ENCODE measurements around the gene PRPF39.
A peak's percentile ranks its signal among the peaks of the same experiment; 100 is the strongest.

The PRPF39 gene

GRCh38 chr14:45082420-45082819, 1.5 kb upstream of the PRPF39 start:
- no peak for DNase-seq (ENCODE audit: low spot score)

- DNase-seq (ENCODE audit: low spot score), result no peak
These were observed 320 bp upstream of the PRPF39 start for GRCh38 chr14:45083617-45083975.

- peak; percentile 7 for DNase-seq (ENCODE audit: low spot score)
These were observed 1.0 kb downstream of the PRPF39 start for GRCh38 chr14:45084946-45085346.

- DNase-seq (ENCODE audit: low spot score), result no peak
These were observed 5.9 kb downstream of the PRPF39 start for GRCh38 chr14:45089813-45090212.

GRCh38 chr14:45091710-45092109, 7.8 kb downstream of the PRPF39 start:
- no peak for DNase-seq (ENCODE audit: low spot score)

GRCh38 chr14:45094275-45094674, 10.4 kb downstream of the PRPF39 start:
- DNase-seq (ENCODE audit: low spot score), result no peak

GRCh38 chr14:45095143-45095542, 11.2 kb downstream of the PRPF39 start:
- no peak for DNase-seq (ENCODE audit: low spot score)

GRCh38 chr14:45096218-45096617, 12.3 kb downstream of the PRPF39 start:
- no peak for DNase-seq (ENCODE audit: low spot score)

- DNase-seq (ENCODE audit: low spot score), result no peak
These were observed 19.9 kb downstream of the PRPF39 start for GRCh38 chr14:45103806-45104205.

- DNase-seq (ENCODE audit: low spot score), result no peak
These were observed 20.6 kb downstream of the PRPF39 start for GRCh38 chr14:45104561-45104960.

- DNase-seq (ENCODE audit: low spot score), result no peak
These were observed 29.2 kb downstream of the PRPF39 start for GRCh38 chr14:45112896-45113781.

GRCh38 chr14:45114327-45114726, 30.4 kb downstream of the PRPF39 start:
- DNase-seq (ENCODE audit: low spot score), result no peak

- no peak for DNase-seq (ENCODE audit: low spot score)
These were observed 34.7 kb downstream of the PRPF39 start for GRCh38 chr14:45118594-45118993.

- DNase-seq (ENCODE audit: low spot score), result no peak
These were observed 36.2 kb downstream of the PRPF39 start for GRCh38 chr14:45120096-45120495.

- no peak for DNase-seq (ENCODE audit: low spot score)
These were observed 39.4 kb downstream of the PRPF39 start for GRCh38 chr14:45123271-45123670.

- DNase-seq (ENCODE audit: low spot score), result no peak
These were observed 41.8 kb downstream of the PRPF39 start for GRCh38 chr14:45125754-45126153.

- DNase-seq (ENCODE audit: low spot score), result no peak
These were observed 45.2 kb downstream of the PRPF39 start for GRCh38 chr14:45128963-45129629.

- DNase-seq (ENCODE audit: low spot score), result no peak
These were observed 49.8 kb downstream of the PRPF39 start for GRCh38 chr14:45133683-45134050.

- peak; percentile 99 for DNase-seq (ENCODE audit: low spot score)
These were observed 50.4 kb downstream of the PRPF39 start, which contains the start of gene FKBP3 for GRCh38 chr14:45134051-45134958. Gene FKBP3, minus strand, starts transcription at chr14:45134481. Its CDS starts 25 bp downstream, at chr14:45134456.

GRCh38 chr14:45135156-45135555, 51.2 kb downstream of the PRPF39 start:
- no peak for DNase-seq (ENCODE audit: low spot score)

GRCh38 chr14:45135659-45136395, 51.9 kb downstream of the PRPF39 start, which contains the start of gene FANCM:
Gene FANCM, plus strand, starts transcription at chr14:45135930. Its CDS starts 102 bp downstream, at chr14:45136032.
- peak; percentile 96 for DNase-seq (ENCODE audit: low spot score)

- no peak for DNase-seq (ENCODE audit: low spot score)
These were observed 52.5 kb downstream of the PRPF39 start for GRCh38 chr14:45136399-45136798.

All from SW480 (cell line).